Measurements from ENCODE around the gene ADAM11. TPM values are rescaled to one million over a fixed set of nuclear protein-coding genes. Genes with fewer than 3 reads are reported as not detected.

Gene ADAM11
- total RNA-seq, 1 experiment from 2014 or later, result 1.3 TPM

Small RNA genes within 50 kb of the gene (small RNA-seq; reads per million reads assigned to genes)
- gene RN7SL819P, result not detected

Other genes with a start within 250 kb of the ADAM11 start
- gene FZD2, start 201.5 kb upstream of the ADAM11 start, total RNA-seq (2014; rRNA removed; shearing (Covaris generic); ENCODE audit: low replicate concordance), result 0.56 and 2.4 TPM in 2 replicates
- gene MEIOC, start 102.5 kb upstream of the ADAM11 start, total RNA-seq (2014; rRNA removed; shearing (Covaris generic); ENCODE audit: low replicate concordance), result not detected in 2 replicates
- gene CCDC43, start 69.2 kb upstream of the ADAM11 start, total RNA-seq (2014; rRNA removed; shearing (Covaris generic); ENCODE audit: low replicate concordance), result 17.1 and 21.5 TPM in 2 replicates
- 11.6 and 16.2 TPM in 2 replicates for gene DBF4B, start 50.3 kb upstream of the ADAM11 start, total RNA-seq (2014; rRNA removed; shearing (Covaris generic); ENCODE audit: low replicate concordance)
- gene GJC1, start 71.3 kb downstream of the ADAM11 start, total RNA-seq (2014; rRNA removed; shearing (Covaris generic); ENCODE audit: low replicate concordance), result 0.07 and 0.86 TPM in 2 replicates
- not detected in 2 replicates for gene HIGD1B, start 88.9 kb downstream of the ADAM11 start, total RNA-seq (2014; rRNA removed; shearing (Covaris generic); ENCODE audit: low replicate concordance)
- 80.2 and 97.5 TPM in 2 replicates for gene EFTUD2, start 140.5 kb downstream of the ADAM11 start, total RNA-seq (2014; rRNA removed; shearing (Covaris generic); ENCODE audit: low replicate concordance)
- gene GFAP, start 156.5 kb downstream of the ADAM11 start, total RNA-seq (2014; rRNA removed; shearing (Covaris generic); ENCODE audit: low replicate concordance), result not detected in 2 replicates
- gene KIF18B, start 188.8 kb downstream of the ADAM11 start, total RNA-seq (2014; rRNA removed; shearing (Covaris generic); ENCODE audit: low replicate concordance), result 8.5 and 11.8 TPM in 2 replicates
- gene C1QL1, start 209.3 kb downstream of the ADAM11 start, total RNA-seq (2014; rRNA removed; shearing (Covaris generic); ENCODE audit: low replicate concordance), result not detected in 2 replicates